ENCODE results near the gene NPRL2.
A peak's percentile ranks its signal among the peaks of the same experiment; 100 is the strongest.

NPRL2 gene

DNA sequence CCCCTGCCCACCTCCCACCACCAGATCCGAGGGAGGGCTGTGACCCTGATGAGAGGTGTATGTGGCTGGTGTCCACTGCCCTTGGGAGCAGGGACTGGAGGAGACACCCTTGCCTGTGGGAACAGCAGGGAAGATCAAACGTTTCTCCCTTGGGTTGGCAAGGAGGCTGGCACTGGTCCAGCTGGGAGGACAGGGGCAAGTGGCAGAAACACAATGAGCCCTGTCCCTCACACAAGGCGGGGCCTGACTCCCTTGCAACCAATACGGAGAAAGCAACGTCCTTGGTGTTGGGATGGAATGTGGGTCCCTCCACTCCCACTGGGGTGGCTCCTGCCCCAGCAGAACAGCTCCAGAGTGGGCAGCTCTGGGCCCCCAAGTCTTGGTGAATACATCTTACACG lies 33.3 kb downstream of the NPRL2 start:
- 88% methylated on average over 5 of the region's 6 CpGs for WGBS
- H2BK5ac ChIP-seq (ENCODE audit: low read depth, low read length, poor library complexity, severe bottlenecking): no peak overlapping the region
- peak overlapping the region; percentile 26 for H3K9ac ChIP-seq (ENCODE audit: low read length)
- H3K14ac ChIP-seq (ENCODE audit: low read length in 2 of 2): no peak overlapping the region
- H2BK15ac ChIP-seq (ENCODE audit: low read depth, poor library complexity, severe bottlenecking): no peak overlapping the region
- no peak overlapping the region for H3K4me3 ChIP-seq (ENCODE audit: insufficient read depth in 1 of 2, low read depth in 1 of 2, low read length in 2 of 2)
- H2BK120ac ChIP-seq (ENCODE audit: low read depth, low read length): no peak overlapping the region
- H4K8ac ChIP-seq (ENCODE audit: low read length): no peak overlapping the region
- H3K4me2 ChIP-seq (ENCODE audit: low read length, poor library complexity, severe bottlenecking): no peak overlapping the region
- H3K18ac ChIP-seq (ENCODE audit: low read depth in 1 of 2, low read length in 2 of 2): no peak overlapping the region
- H3K4me1 ChIP-seq (ENCODE audit: control insufficient read depth, insufficient read depth, low read depth, low read length): peaks cover 49% of the 10 kb centered on the region
- H3K79me1 ChIP-seq (replicated peaks; ENCODE audit: low read length, poor library complexity, severe bottlenecking): peaks cover 44% of the 10 kb centered on the region
- peaks cover 47 to 53% of the 10 kb centered on the region in 2 experiments for H3K36me3 ChIP-seq (ENCODE audit: control insufficient read depth in 1 of 2, insufficient read depth in 2 of 2, low read depth in 1 of 2, low read length in 2 of 2)
- H2AFZ ChIP-seq (ENCODE audit: low read depth, low read length): no peak overlapping the region
- DNase-seq: no peak
- no peaks in the 10 kb centered on the region for H3K27me3 ChIP-seq (ENCODE audit: control insufficient read depth in 1 of 2, insufficient read depth in 1 of 2, low read length in 2 of 2)
- no peaks in the 10 kb centered on the region for H3K9me3 ChIP-seq (ENCODE audit: control insufficient read depth, low read length)
- no peak overlapping the region for H2BK12ac ChIP-seq (ENCODE audit: low read length in 2 of 2)
- no peak overlapping the region for H3K4ac ChIP-seq (ENCODE audit: low read depth in 1 of 2, low read length in 2 of 2)
- peak overlapping the region; percentile 17 for H2AK5ac ChIP-seq (ENCODE audit: low read length, severe bottlenecking)
- H4K91ac ChIP-seq (ENCODE audit: low read length): no peak overlapping the region
- H3K23ac ChIP-seq (ENCODE audit: low read length in 2 of 2): no peak overlapping the region
- peak overlapping the region; percentile 4 for H3K27ac ChIP-seq (ENCODE audit: low read length, poor library complexity, severe bottlenecking)

DNA sequence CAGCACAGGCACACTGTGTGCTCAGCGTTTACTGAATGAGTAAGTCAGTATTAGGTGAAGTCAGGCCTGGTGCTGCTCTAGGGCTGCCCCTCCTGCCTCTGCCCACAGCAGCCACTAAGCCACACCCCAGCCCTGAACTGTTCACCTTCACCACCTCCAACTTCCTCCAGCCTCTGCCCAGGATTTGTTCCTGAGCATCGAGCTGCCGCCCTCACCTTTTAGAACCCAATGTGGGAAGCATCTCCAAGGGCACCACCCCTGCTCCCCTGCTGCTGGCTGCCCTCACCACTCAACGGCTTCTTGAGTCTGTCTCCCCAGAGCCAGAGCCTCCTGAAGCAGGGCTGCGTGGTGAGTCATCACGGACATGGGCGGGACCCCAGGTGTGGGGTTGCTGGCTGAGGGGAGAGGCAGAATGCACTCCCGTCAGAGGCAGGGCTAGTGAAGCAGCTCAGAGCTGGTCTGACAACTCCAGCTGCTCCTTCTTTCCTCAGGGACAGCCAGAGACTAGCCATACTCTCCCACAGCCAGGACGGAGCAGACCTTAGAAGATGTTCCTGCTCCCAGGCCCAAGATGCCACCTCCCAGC lies 33.8 kb downstream of the NPRL2 start:
- Histone ChIP-seq H4K91ac (ENCODE audit: low read length) (no peak overlapping the region), H2AFZ (ENCODE audit: low read depth, low read length) (no peak overlapping the region), H3K9me3 (ENCODE audit: control insufficient read depth, low read length) (no peaks in the 10 kb centered on the region), H3K27me3 (ENCODE audit: control insufficient read depth in 1 of 2, insufficient read depth in 1 of 2, low read length in 2 of 2) (no peaks in the 10 kb centered on the region), H2AK5ac (ENCODE audit: low read length, severe bottlenecking) (no peak overlapping the region), H3K4me1 (ENCODE audit: control insufficient read depth, insufficient read depth, low read depth, low read length) (peaks cover 43% of the 10 kb centered on the region), H3K18ac (ENCODE audit: low read depth in 1 of 2, low read length in 2 of 2) (no peak overlapping the region), H3K9ac (ENCODE audit: low read length) (peak overlapping the region; percentile 26), H3K4ac (ENCODE audit: low read depth in 1 of 2, low read length in 2 of 2) (no peak overlapping the region), H2BK120ac (ENCODE audit: low read depth, low read length) (no peak overlapping the region), H2BK12ac (ENCODE audit: low read length in 2 of 2) (no peak overlapping the region), H2BK5ac (ENCODE audit: low read depth, low read length, poor library complexity, severe bottlenecking) (no peak overlapping the region), H3K27ac (ENCODE audit: low read length, poor library complexity, severe bottlenecking) (peak overlapping the region; percentile 4), H3K79me1 (replicated peaks; ENCODE audit: low read length, poor library complexity, severe bottlenecking) (peaks cover 41% of the 10 kb centered on the region), H4K8ac (ENCODE audit: low read length) (no peak overlapping the region), H2BK15ac (ENCODE audit: low read depth, poor library complexity, severe bottlenecking) (no peak overlapping the region), H3K36me3 (ENCODE audit: control insufficient read depth in 1 of 2, insufficient read depth in 2 of 2, low read depth in 1 of 2, low read length in 2 of 2) (peaks cover 47 to 53% of the 10 kb centered on the region in 2 experiments), H3K4me2 (ENCODE audit: low read length, poor library complexity, severe bottlenecking) (no peak overlapping the region), H3K4me3 (ENCODE audit: insufficient read depth in 1 of 2, low read depth in 1 of 2, low read length in 2 of 2) (no peak overlapping the region), H3K14ac (ENCODE audit: low read length in 2 of 2) (no peak overlapping the region), H3K23ac (ENCODE audit: low read length in 2 of 2) (no peak overlapping the region)
- DNase-seq: no peak
- WGBS: 73% methylated on average over 6 of the region's 9 CpGs

DNA sequence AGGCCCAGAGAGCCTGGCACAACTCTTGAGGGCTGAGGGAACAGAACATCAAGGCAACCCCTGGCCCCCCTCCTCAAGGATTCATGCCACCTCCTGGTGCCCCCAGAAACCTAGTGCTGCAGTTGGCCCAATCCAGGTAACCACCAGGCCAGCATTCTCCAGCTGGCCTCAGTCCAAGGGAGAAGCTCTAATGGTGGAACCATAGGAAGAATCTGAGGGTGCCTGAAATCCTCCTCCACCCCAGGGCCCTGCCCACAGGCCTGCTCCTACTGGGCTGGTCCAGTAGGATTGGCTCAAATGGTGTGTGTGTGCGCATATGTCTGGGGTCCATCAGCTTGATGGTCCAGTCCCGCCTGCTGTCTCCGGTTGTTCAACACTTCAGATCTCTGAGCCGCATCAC lies 35.8 kb downstream of the NPRL2 start:
- Histone ChIP-seq H2AK5ac (ENCODE audit: low read length, severe bottlenecking) (no peak overlapping the region), H3K23ac (ENCODE audit: low read length in 2 of 2) (no peak overlapping the region), H3K27ac (ENCODE audit: low read length, poor library complexity, severe bottlenecking) (no peak overlapping the region), H3K79me1 (replicated peaks; ENCODE audit: low read length, poor library complexity, severe bottlenecking) (peaks cover 41% of the 10 kb centered on the region), H2BK15ac (ENCODE audit: low read depth, poor library complexity, severe bottlenecking) (no peak overlapping the region), H2BK5ac (ENCODE audit: low read depth, low read length, poor library complexity, severe bottlenecking) (no peak overlapping the region), H3K9ac (ENCODE audit: low read length) (no peak overlapping the region), H3K4me3 (ENCODE audit: insufficient read depth in 1 of 2, low read depth in 1 of 2, low read length in 2 of 2) (no peak overlapping the region), H3K27me3 (ENCODE audit: control insufficient read depth in 1 of 2, insufficient read depth in 1 of 2, low read length in 2 of 2) (no peaks in the 10 kb centered on the region), H3K4me1 (ENCODE audit: control insufficient read depth, insufficient read depth, low read depth, low read length) (peaks cover 36% of the 10 kb centered on the region), H2AFZ (ENCODE audit: low read depth, low read length) (no peak overlapping the region), H3K18ac (ENCODE audit: low read depth in 1 of 2, low read length in 2 of 2) (no peak overlapping the region), H3K4me2 (ENCODE audit: low read length, poor library complexity, severe bottlenecking) (no peak overlapping the region), H4K91ac (ENCODE audit: low read length) (no peak overlapping the region), H2BK12ac (ENCODE audit: low read length in 2 of 2) (no peak overlapping the region), H3K9me3 (ENCODE audit: control insufficient read depth, low read length) (no peaks in the 10 kb centered on the region), H3K36me3 (ENCODE audit: control insufficient read depth in 1 of 2, insufficient read depth in 2 of 2, low read depth in 1 of 2, low read length in 2 of 2) (peaks cover 44 to 48% of the 10 kb centered on the region in 2 experiments), H3K14ac (ENCODE audit: low read length in 2 of 2) (no peak overlapping the region), H2BK120ac (ENCODE audit: low read depth, low read length) (no peak overlapping the region), H4K8ac (ENCODE audit: low read length) (no peak overlapping the region), H3K4ac (ENCODE audit: low read depth in 1 of 2, low read length in 2 of 2) (no peak overlapping the region)
- 100% methylated on average over 4 of the region's 4 CpGs for WGBS
- DNase-seq: no peak

DNA sequence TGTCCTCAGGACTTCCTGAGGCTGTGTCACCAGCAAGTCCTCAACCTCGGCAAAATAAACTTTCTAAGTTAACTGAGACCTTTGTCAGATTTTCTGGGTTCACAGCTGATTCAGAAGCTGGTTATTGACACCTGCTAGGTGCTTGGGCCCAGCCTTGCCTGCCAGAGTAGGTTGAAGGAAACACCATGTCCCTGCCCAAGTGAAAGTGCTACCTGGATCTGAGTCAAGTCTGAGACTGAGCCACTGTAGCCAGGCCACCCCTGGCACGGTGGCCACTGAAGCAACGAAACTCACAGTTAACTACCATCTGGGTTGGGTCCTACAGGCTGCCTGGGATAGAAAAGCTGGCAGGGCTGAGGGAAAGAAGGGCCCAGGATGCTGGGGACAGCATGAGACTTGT lies 36.2 kb downstream of the NPRL2 start:
- no peak overlapping the region for H2BK5ac ChIP-seq (ENCODE audit: low read depth, low read length, poor library complexity, severe bottlenecking)
- no peak overlapping the region for H3K23ac ChIP-seq (ENCODE audit: low read length in 2 of 2)
- H3K18ac ChIP-seq (ENCODE audit: low read depth in 1 of 2, low read length in 2 of 2): no peak overlapping the region
- H3K79me1 ChIP-seq (replicated peaks; ENCODE audit: low read length, poor library complexity, severe bottlenecking): peaks cover 36% of the 10 kb centered on the region
- no peak overlapping the region for H2BK12ac ChIP-seq (ENCODE audit: low read length in 2 of 2)
- H3K4me2 ChIP-seq (ENCODE audit: low read length, poor library complexity, severe bottlenecking): no peak overlapping the region
- H2AFZ ChIP-seq (ENCODE audit: low read depth, low read length): no peak overlapping the region
- no peak overlapping the region for H2BK120ac ChIP-seq (ENCODE audit: low read depth, low read length)
- H3K9me3 ChIP-seq (ENCODE audit: control insufficient read depth, low read length): peaks cover 2% of the 10 kb centered on the region
- no peak overlapping the region for H4K91ac ChIP-seq (ENCODE audit: low read length)
- H2AK5ac ChIP-seq (ENCODE audit: low read length, severe bottlenecking): peak overlapping the region; percentile 41
- H3K4me1 ChIP-seq (ENCODE audit: control insufficient read depth, insufficient read depth, low read depth, low read length): peaks cover 31% of the 10 kb centered on the region
- H3K27me3 ChIP-seq (ENCODE audit: control insufficient read depth in 1 of 2, insufficient read depth in 1 of 2, low read length in 2 of 2): no peaks in the 10 kb centered on the region
- WGBS: 96% methylated on average over 3 of the region's 3 CpGs
- no peak overlapping the region for H3K4me3 ChIP-seq (ENCODE audit: insufficient read depth in 1 of 2, low read depth in 1 of 2, low read length in 2 of 2)
- H3K14ac ChIP-seq (ENCODE audit: low read length in 2 of 2): no peak overlapping the region
- peaks cover 43 to 44% of the 10 kb centered on the region in 2 experiments for H3K36me3 ChIP-seq (ENCODE audit: control insufficient read depth in 1 of 2, insufficient read depth in 2 of 2, low read depth in 1 of 2, low read length in 2 of 2)
- no peak overlapping the region for H3K9ac ChIP-seq (ENCODE audit: low read length)
- no peak overlapping the region for H2BK15ac ChIP-seq (ENCODE audit: low read depth, poor library complexity, severe bottlenecking)
- no peak for DNase-seq
- no peak overlapping the region for H3K4ac ChIP-seq (ENCODE audit: low read depth in 1 of 2, low read length in 2 of 2)
- no peak overlapping the region for H3K27ac ChIP-seq (ENCODE audit: low read length, poor library complexity, severe bottlenecking)
- no peak overlapping the region for H4K8ac ChIP-seq (ENCODE audit: low read length)
